Ishikawa (cell line): Measurements from ENCODE around the gene NTRK1.

Experiments used
- CEBPB ChIP-seq: IDR thresholded peaks from 2 replicates; pipeline ENCODE4 v1.6.1; 2012
- CREB1 ChIP-seq: IDR thresholded peaks from 2 replicates; pipeline ENCODE4 v1.6.1; 2012; ENCODE audit warnings: low read depth
- EGR1 ChIP-seq: IDR thresholded peaks from 2 replicates; pipeline ENCODE4 v1.6.1; 2012
- EP300 ChIP-seq: IDR thresholded peaks from 2 replicates; pipeline ENCODE4 v1.6.1; 2012; ENCODE audit warnings: borderline replicate concordance
- FOXM1 ChIP-seq: IDR thresholded peaks from 2 replicates; pipeline ENCODE4 v1.6.1; 2012; ENCODE audit warnings: low read depth, borderline replicate concordance
- NFIC ChIP-seq: IDR thresholded peaks from 2 replicates; pipeline ENCODE4 v1.6.1; 2012
- RAD21 ChIP-seq: IDR thresholded peaks from 2 replicates; pipeline ENCODE4 v1.6.1; 2012; ENCODE audit warnings: low read depth
- REST ChIP-seq: IDR thresholded peaks from 2 replicates; pipeline ENCODE4 v1.6.1; 2012; ENCODE audit warnings: low read depth, mild to moderate bottlenecking
- TAF1 ChIP-seq: IDR thresholded peaks from 2 replicates; pipeline ENCODE4 v1.6.1; 2012; ENCODE audit warnings: low read depth, mild to moderate bottlenecking
- TCF12 ChIP-seq: IDR thresholded peaks from 2 replicates; pipeline ENCODE4 v1.6.1; 2012; ENCODE audit warnings: low read depth
- TEAD4 ChIP-seq: IDR thresholded peaks from 2 replicates; pipeline ENCODE4 v1.6.1; 2012
- YY1 ChIP-seq: IDR thresholded peaks from 2 replicates; pipeline ENCODE4 v1.6.1; 2012; ENCODE audit warnings: low read depth
- ZBTB7A ChIP-seq: IDR thresholded peaks from 2 replicates; pipeline ENCODE4 v1.6.1; 2012; ENCODE audit warnings: low read depth
- TF ChIP-seq, protein P1 (sequence below): IDR thresholded peaks from 2 replicates; pipeline ENCODE4 v1.6.1; 2012
- TF ChIP-seq, protein P2 (sequence below): IDR thresholded peaks from 2 replicates; pipeline ENCODE4 v1.6.1; 2012

The NTRK1 gene

GRCh38 chr1:156838972-156839371 is 21.7 kb upstream of the NTRK1 start:
- TF ChIP-seq EP300 (no peak), FOXM1 (no peak), RAD21 (peak; percentile 91), ZBTB7A (peak; percentile 90), YY1 (no peak), TCF12 (no peak)

DNA sequence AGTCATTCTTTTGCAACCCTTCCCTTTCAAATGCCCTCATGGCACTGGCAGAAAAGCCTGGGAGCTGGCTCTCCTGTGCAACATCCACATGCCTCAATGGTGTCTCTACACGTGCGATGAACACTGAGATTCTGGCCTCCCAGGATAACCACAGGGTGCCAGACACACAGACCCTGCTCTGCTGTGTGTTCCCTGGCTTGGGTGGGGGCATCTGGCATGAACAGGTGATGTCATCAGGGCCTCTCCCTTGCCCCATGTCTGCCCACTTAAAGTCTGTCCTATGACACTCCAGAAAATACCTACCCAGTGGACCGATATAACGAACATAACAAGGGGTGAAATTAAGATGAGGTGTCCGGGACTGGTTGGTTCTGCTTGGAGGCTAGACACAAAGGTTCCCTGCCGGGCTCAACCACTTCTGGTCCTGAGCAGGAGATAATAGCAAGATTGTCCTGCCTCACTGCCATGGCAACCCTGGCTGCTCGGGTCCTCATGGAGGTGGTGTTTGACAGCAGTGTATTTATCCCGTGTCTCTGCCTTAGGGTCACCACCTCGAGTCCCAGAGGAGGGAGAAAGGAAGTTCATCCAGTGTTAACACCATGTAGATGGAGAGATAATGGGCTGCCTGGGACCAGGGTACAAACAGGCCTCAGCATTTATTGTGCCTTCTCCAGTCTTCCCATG is 21.1 kb upstream of the NTRK1 start:
- TF ChIP-seq, protein P1, sequence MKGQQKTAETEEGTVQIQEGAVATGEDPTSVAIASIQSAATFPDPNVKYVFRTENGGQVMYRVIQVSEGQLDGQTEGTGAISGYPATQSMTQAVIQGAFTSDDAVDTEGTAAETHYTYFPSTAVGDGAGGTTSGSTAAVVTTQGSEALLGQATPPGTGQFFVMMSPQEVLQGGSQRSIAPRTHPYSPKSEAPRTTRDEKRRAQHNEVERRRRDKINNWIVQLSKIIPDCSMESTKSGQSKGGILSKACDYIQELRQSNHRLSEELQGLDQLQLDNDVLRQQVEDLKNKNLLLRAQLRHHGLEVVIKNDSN = no peak
- TF ChIP-seq CEBPB (no peak), TEAD4 (no peak), EP300 (no peak), TAF1 (no peak), EGR1 (no peak)

DNA sequence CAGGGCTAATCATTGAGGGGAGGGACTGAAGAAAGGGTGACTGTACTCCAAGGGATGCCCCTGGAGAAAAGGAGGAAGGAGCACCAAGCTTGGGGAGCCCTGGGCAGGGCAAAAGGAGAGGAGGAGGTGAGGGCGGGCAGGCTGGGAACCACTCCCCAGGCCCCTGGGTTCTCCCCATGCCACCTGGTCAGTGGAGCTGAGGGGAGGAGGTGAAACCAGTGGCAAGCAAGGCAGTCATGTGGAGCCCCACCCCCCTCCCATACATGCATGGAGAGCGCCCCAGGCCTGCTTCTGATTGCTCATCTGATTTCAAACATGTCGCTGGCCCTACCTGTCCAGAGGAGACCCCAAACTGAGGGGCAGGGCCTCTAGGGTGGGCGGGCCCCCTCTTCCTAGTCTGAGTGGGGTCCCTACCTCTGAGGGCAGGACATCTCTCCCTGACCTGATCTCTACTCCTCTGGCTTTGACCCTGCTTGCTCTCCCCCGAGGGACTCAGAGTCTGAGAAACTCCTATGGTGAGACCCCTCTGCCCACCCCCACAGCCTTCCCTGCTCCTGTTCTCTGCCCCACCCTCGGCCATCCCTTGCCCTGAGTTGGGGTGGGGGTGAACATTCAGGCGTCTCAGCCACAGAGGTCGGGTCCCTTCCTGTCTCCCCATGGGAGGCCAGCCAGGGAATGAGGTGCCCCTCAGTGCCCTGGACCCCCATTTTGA is 20.3 kb upstream of the NTRK1 start:
- no peak for TF ChIP-seq RAD21
- no peak for TF ChIP-seq CEBPB
- no peak for TF ChIP-seq TCF12
- TF ChIP-seq EGR1 = no peak
- TF ChIP-seq TAF1 = no peak
- TF ChIP-seq, protein P1 = no peak
- no peak for TF ChIP-seq ZBTB7A
- no peak for TF ChIP-seq YY1
- TF ChIP-seq FOXM1 = no peak
- TF ChIP-seq CREB1 = no peak
- TF ChIP-seq TEAD4 = no peak
- TF ChIP-seq NFIC = no peak
- no peak for TF ChIP-seq REST
- TF ChIP-seq EP300 = no peak
- TF ChIP-seq, protein P2, sequence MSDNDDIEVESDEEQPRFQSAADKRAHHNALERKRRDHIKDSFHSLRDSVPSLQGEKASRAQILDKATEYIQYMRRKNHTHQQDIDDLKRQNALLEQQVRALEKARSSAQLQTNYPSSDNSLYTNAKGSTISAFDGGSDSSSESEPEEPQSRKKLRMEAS = no peak

- TF ChIP-seq ZBTB7A (peak; percentile 15; the same call in 1 of the 2 replicates), YY1 (no peak)
Measured at GRCh38 chr1:156840898-156841279, 19.8 kb upstream of the NTRK1 start.

DNA sequence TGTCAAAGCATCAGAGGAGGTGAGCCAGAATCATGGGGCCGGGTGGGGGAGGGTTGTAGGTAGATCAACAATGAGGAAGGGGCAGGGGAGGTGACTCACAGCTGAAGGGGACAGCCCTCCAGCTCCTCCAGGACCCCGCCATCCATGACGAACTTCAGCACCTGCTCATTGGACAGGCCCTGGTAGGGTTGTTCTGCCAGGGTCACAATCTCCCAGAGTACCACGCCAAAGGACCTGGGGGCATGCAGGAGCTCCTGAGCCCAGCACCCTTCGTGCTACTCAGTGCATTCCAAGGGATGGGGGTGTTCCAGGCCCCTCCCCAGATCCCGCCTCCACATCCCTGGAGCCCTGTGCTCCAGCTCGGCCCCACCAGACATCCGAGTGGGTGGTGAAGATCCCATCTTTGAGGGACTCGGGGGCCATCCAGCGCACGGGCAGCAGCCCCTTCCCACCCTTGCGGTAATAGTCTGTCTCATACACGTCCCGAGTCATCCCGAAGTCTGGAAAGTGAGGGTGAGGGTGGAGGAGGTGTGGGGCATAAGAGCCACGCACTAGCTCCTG is 19.3 kb upstream of the NTRK1 start:
- TF ChIP-seq EP300 (no peak), RAD21 (no peak), TCF12 (no peak), CREB1 (no peak), REST (peak; percentile 78), YY1 (no peak), NFIC (no peak)
- TF ChIP-seq, protein P1 = no peak
- TF ChIP-seq, protein P2 = no peak

- TF ChIP-seq, protein P2 = no peak
- TF ChIP-seq TCF12 (no peak), EGR1 (no peak), TAF1 (no peak), ZBTB7A (no peak), CEBPB (no peak), REST (no peak), CREB1 (no peak)
Measured at GRCh38 chr1:156842618-156843300, 17.9 kb upstream of the NTRK1 start.
